Measurements from ENCODE around the gene CCDC3. TPM values are rescaled to one million over a fixed set of nuclear protein-coding genes. Genes with fewer than 3 reads are reported as not detected.

CCDC3 gene
- total and polyA plus RNA-seq, 2 of the 4 experiments (the other 2 are of a cell fraction): 0.29 to 0.36 TPM

- dilution Hi-C loops (cut with HindIII; ENCODE audit: low sequenced_read_pairs, unreplicated experiment) (no loop called here), in situ Hi-C loops (cut with MboI; ENCODE audit: low sequenced_read_pairs) (no loop called here), intact Hi-C loops (cut with micrococcal nuclease) (no loop called here)
- no peak overlapping the region for H2AFZ ChIP-seq (replicated peaks; ENCODE audit: low read length, poor library complexity)
- H2BK5ac ChIP-seq (ENCODE audit: low read depth, low read length, poor library complexity, severe bottlenecking): no peak overlapping the region
- BruUV-seq (replicated peaks): no TSS peak
- H3K36me3 ChIP-seq (ENCODE audit: control insufficient read depth, insufficient read depth, low read length): no peaks in the 10 kb centered on the region
- no peak overlapping the region for H3K56ac ChIP-seq (ENCODE audit: extremely low read depth, insufficient read depth, low read length)
- ATAC-seq (ENCODE audit: low read depth): no peak
- no peak for DNase-seq
- TF ChIP-seq ELK1 (IDR thresholded peaks at IDR 0.05; ENCODE audit: borderline replicate concordance, low read depth, low read length) (no peak), FOS (IDR thresholded peaks at IDR 0.05; ENCODE audit: low read depth, low read length) (no peak), MAFK (IDR thresholded peaks at IDR 0.05; ENCODE audit: low read depth, low read length) (no peak), CHD1 (IDR thresholded peaks at IDR 0.05; ENCODE audit: low read depth, low read length) (no peak), CTCF (conservative IDR thresholded peaks at IDR 0.05; ENCODE audit: low read depth, low read length) (no peak), RFX5 (IDR thresholded peaks at IDR 0.05; ENCODE audit: low read depth, low read length) (no peak), BHLHE40 (IDR thresholded peaks at IDR 0.05; ENCODE audit: low read depth, low read length) (no peak), MAZ (IDR thresholded peaks at IDR 0.05; ENCODE audit: borderline replicate concordance, low read depth, low read length) (no peak), USF2 (IDR thresholded peaks at IDR 0.05; ENCODE audit: low read depth, low read length) (no peak), RCOR1 (IDR thresholded peaks at IDR 0.05; ENCODE audit: insufficient replicate concordance, low read length) (no peak), RAD21 (IDR thresholded peaks at IDR 0.05; ENCODE audit: low read length) (no peak), SMC3 (IDR thresholded peaks at IDR 0.05; ENCODE audit: low read depth, low read length) (no peak), NFE2L2 (IDR thresholded peaks at IDR 0.05; ENCODE audit: low read depth, low read length) (no peak), MXI1 (IDR thresholded peaks at IDR 0.05; ENCODE audit: borderline replicate concordance, low read depth, low read length) (no peak)
- no peaks in the 10 kb centered on the region; the same call in 1 of the 2 replicates for H4K20me1 ChIP-seq (ENCODE audit: insufficient read depth, low read length)
- no peak overlapping the region for H3K9ac ChIP-seq (ENCODE audit: low read depth, low read length)
- no peak overlapping the region for H2BK120ac ChIP-seq (ENCODE audit: low read depth, low read length)
- no peak overlapping the region for H4K8ac ChIP-seq (ENCODE audit: low read depth in 2 of 2, low read length in 2 of 2)
- peaks cover 3% of the 10 kb centered on the region; the same call in 1 of the 2 replicates for H3K27me3 ChIP-seq (ENCODE audit: control insufficient read depth, insufficient read depth, low read length)
- H4K91ac ChIP-seq (ENCODE audit: insufficient read depth, low read depth, low read length): no peak overlapping the region; the same call in 1 of the 2 replicates
- H3K18ac ChIP-seq (ENCODE audit: low read depth, low read length): peak overlapping the region; percentile 6; the same call in 1 of the 2 replicates
- 0 out of 2 replicates have a peak overlapping the region, but pooled peaks have one; percentile 10 for H3K23ac ChIP-seq (ENCODE audit: low read depth, low read length)
- no peaks in the 10 kb centered on the region for H3K9me1 ChIP-seq (ENCODE audit: insufficient read depth, low read length)
- H3K27ac ChIP-seq (ENCODE audit: insufficient read depth, low read length): no peak overlapping the region
- 81% methylated on average over 4 of the region's 8 CpGs; no CpG with 5 or more reads in 1 of the 2 experiments for WGBS, 2 experiments (ENCODE audit: extremely low coverage in 2 of 2, insufficient read length in 1 of 2)
- CTCF ChIA-PET: no interaction called here
- H2BK15ac ChIP-seq (ENCODE audit: low read depth, low read length): no peak overlapping the region
- peak overlapping the region; percentile 18; the same call in 1 of the 2 replicates for H3K4me2 ChIP-seq (ENCODE audit: low read depth, low read length)
- H3K9me3 ChIP-seq (ENCODE audit: control insufficient read depth, insufficient read depth, low read length): no peaks in the 10 kb centered on the region; the same call in 1 of the 2 replicates
- no peak overlapping the region for H2AK5ac ChIP-seq (ENCODE audit: low read depth, low read length)
- POLR2A ChIA-PET (ENCODE audit: unreplicated experiment): no interaction called here
- no peak overlapping the region for H2AK9ac ChIP-seq (replicated peaks; ENCODE audit: low read depth, low read length, poor library complexity)
- no peak overlapping the region for H2BK20ac ChIP-seq (ENCODE audit: low read depth, low read length)
- no peaks in the 10 kb centered on the region for H3K79me1 ChIP-seq (ENCODE audit: low read depth in 1 of 2, low read length in 2 of 2)
- H3K4ac ChIP-seq (ENCODE audit: low read depth, low read length): no peak overlapping the region
- no peak overlapping the region for H4K5ac ChIP-seq (ENCODE audit: low read depth, low read length)
- peaks cover 10% of the 10 kb centered on the region; the same call in 1 of the 2 replicates for H3K4me1 ChIP-seq (ENCODE audit: control insufficient read depth, insufficient read depth, low read length)
- H3K14ac ChIP-seq (replicated peaks; ENCODE audit: low read depth, low read length): no peak overlapping the region
- no peak overlapping the region for H3K4me3 ChIP-seq (ENCODE audit: insufficient read depth, low read depth, low read length)
Observed at GRCh38 chr10:12960941-12961340, 40.6 kb downstream of the CCDC3 start.
